HL-60 (cell line): ENCODE results near the gene NDUFV3.
"Not testable (repeated sequence)": the region's sequence is repeated elsewhere in the genome, so short reads cannot be mapped to it uniquely, and the experiment has no call there.

Experiments used
- DNase-seq, 2 experiments: peaks; one replicate each; pipeline ENCODE4 v3.0.0-alpha.2; 2010 to 2020; ENCODE audit warnings: low read depth in 1 of 2, low spot score in 1 of 2
- H3K27ac ChIP-seq: fragments of 250-450 bp; sonication (Bioruptor Pico); replicated peaks from 2 replicates; pipeline ENCODE4 v1.5.1; 2020; ENCODE audit warnings: mild to moderate bottlenecking, moderate library complexity
- H3K27me3 ChIP-seq: fragments of 250-450 bp; sonication (Bioruptor Pico); 2 replicates; pipeline ENCODE4 v1.5.1; 2021; ENCODE audit warnings: mild to moderate bottlenecking, moderate library complexity; ENCODE audit not compliant: insufficient read depth, poor library complexity, severe bottlenecking
- H3K4me3 ChIP-seq: replicated peaks from 2 replicates; pipeline ENCODE4 v1.5.1; 2011; ENCODE audit warnings: mild to moderate bottlenecking, control low read depth, low read length; ENCODE audit not compliant: insufficient read depth
- GABPA ChIP-seq: IDR thresholded peaks from 2 replicates; pipeline ENCODE4 v1.6.1; 2012; ENCODE audit warnings: low read depth
- POLR2AphosphoS5 ChIP-seq: IDR thresholded peaks from 2 replicates; pipeline ENCODE4 v1.6.1; 2012; ENCODE audit warnings: low read depth
- SPI1 ChIP-seq: IDR thresholded peaks from 2 replicates; pipeline ENCODE4 v1.6.1; 2012; ENCODE audit warnings: low read depth, mild to moderate bottlenecking, borderline replicate concordance
- TF ChIP-seq, protein P1 (sequence below): IDR thresholded peaks from 2 replicates; pipeline ENCODE4 v1.6.1; 2012; ENCODE audit warnings: low read depth; ENCODE audit not compliant: insufficient replicate concordance
- TF ChIP-seq, protein P2 (sequence below): IDR thresholded peaks from one replicate; pipeline ENCODE4 v1.5.1; 2011; ENCODE audit warnings: low read length, control low read depth, inconsistent platforms; ENCODE audit not compliant: insufficient read depth

The NDUFV3 gene

DNA sequence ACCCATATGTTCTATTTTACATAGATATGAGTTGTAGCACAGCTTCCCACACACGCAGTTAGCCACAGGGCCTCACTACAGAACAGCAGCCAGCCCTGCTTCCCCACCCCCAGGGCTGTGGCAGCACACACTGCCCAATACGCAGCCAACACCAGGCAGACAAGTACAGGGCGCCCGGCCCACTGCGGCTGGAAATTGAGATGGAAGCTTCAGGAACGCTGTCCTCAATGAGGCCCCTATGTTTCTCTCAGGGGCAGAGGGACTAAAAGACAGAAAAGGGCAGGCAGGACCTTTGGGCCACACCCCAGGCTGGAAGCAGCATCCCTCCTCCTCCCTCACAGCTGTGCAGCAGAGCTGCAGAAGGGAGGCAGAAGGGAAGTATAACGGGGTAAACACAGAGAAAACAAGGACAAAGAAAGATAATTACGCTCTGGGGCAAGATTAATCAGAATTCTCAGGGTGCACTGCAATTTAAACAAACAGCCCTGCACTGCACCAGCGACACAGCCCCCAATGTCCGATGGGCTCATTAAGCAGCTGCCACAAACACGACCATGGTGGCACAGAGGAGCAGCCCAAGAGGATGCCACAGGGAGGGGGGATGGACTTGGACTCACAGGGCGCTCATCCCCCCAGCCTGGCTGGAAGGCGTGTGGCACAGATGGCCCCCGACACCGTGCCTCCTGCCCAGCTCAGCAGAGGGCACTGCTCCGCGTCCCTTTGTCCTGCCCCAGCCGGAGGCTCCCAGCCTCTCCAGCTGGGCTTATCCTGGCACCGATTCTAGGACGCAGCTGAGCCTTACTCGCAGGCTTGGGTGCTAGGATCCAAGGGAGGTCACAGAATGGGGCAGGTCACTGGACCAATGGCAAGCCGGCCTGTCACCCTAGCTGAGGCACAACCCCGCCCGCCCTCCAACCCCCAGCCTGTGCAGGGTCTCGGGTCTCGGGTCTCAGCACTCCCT is 28.0 kb upstream of the NDUFV3 start:
- H3K27me3 ChIP-seq, result no peaks in the 10 kb centered on the region
- H3K27ac ChIP-seq, result no peak overlapping the region
- DNase-seq, result no peak
- H3K4me3 ChIP-seq, result no peak overlapping the region
- no peak for TF ChIP-seq POLR2AphosphoS5
- no peak for TF ChIP-seq GABPA
- TF ChIP-seq SPI1, result no peak
- TF ChIP-seq, protein P1, sequence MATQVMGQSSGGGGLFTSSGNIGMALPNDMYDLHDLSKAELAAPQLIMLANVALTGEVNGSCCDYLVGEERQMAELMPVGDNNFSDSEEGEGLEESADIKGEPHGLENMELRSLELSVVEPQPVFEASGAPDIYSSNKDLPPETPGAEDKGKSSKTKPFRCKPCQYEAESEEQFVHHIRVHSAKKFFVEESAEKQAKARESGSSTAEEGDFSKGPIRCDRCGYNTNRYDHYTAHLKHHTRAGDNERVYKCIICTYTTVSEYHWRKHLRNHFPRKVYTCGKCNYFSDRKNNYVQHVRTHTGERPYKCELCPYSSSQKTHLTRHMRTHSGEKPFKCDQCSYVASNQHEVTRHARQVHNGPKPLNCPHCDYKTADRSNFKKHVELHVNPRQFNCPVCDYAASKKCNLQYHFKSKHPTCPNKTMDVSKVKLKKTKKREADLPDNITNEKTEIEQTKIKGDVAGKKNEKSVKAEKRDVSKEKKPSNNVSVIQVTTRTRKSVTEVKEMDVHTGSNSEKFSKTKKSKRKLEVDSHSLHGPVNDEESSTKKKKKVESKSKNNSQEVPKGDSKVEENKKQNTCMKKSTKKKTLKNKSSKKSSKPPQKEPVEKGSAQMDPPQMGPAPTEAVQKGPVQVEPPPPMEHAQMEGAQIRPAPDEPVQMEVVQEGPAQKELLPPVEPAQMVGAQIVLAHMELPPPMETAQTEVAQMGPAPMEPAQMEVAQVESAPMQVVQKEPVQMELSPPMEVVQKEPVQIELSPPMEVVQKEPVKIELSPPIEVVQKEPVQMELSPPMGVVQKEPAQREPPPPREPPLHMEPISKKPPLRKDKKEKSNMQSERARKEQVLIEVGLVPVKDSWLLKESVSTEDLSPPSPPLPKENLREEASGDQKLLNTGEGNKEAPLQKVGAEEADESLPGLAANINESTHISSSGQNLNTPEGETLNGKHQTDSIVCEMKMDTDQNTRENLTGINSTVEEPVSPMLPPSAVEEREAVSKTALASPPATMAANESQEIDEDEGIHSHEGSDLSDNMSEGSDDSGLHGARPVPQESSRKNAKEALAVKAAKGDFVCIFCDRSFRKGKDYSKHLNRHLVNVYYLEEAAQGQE, result no peak
- TF ChIP-seq, protein P2, sequence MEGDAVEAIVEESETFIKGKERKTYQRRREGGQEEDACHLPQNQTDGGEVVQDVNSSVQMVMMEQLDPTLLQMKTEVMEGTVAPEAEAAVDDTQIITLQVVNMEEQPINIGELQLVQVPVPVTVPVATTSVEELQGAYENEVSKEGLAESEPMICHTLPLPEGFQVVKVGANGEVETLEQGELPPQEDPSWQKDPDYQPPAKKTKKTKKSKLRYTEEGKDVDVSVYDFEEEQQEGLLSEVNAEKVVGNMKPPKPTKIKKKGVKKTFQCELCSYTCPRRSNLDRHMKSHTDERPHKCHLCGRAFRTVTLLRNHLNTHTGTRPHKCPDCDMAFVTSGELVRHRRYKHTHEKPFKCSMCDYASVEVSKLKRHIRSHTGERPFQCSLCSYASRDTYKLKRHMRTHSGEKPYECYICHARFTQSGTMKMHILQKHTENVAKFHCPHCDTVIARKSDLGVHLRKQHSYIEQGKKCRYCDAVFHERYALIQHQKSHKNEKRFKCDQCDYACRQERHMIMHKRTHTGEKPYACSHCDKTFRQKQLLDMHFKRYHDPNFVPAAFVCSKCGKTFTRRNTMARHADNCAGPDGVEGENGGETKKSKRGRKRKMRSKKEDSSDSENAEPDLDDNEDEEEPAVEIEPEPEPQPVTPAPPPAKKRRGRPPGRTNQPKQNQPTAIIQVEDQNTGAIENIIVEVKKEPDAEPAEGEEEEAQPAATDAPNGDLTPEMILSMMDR, result no peak

DNA sequence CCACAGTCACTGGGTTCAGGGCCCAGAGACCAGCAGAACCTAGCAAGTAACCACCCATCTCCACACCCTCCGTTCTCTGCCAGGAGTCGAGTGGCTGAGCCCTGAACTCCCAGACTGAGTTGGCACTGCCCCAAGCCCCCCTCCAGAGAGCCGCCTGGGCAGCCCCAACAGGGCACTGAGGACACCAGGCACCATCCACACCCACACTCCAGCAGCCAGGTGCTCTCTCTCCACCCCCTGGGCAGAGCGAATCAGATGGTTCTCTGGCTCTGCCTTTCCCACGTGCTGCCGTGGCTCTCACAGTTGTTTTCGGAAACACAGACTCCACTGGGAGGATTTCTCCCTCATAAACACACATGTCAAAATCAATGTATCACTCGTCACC is 27.3 kb upstream of the NDUFV3 start:
- TF ChIP-seq POLR2AphosphoS5, result no peak
- TF ChIP-seq, protein P2, result no peak
- TF ChIP-seq, protein P1, result no peak
- no peak overlapping the region for H3K4me3 ChIP-seq
- no peak overlapping the region for H3K27ac ChIP-seq
- no peaks in the 10 kb centered on the region for H3K27me3 ChIP-seq
- DNase-seq, result no peak

DNA sequence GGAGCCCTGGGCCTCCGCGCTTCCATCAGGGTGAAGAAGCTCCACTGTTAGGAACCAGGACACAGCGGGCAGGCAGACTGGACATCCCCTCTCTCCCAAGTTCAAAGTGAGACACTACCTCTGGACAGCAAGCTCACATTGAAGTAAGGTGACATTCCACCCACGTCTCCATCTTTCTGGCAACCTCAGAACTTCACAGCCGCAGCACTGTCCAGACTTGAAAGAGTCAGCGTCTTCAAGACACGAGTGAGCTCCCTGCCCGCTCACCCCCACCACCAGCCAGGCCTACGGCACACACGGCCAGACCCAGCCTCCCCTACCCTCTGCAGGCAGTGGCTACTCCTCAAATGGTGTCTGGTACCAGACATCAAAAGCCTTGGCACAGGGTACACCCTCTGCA is 24.9 kb upstream of the NDUFV3 start:
- no peak overlapping the region for H3K27ac ChIP-seq
- no peak for TF ChIP-seq POLR2AphosphoS5
- no peaks in the 10 kb centered on the region for H3K27me3 ChIP-seq
- no peak overlapping the region for H3K4me3 ChIP-seq
- no peak for DNase-seq

DNA sequence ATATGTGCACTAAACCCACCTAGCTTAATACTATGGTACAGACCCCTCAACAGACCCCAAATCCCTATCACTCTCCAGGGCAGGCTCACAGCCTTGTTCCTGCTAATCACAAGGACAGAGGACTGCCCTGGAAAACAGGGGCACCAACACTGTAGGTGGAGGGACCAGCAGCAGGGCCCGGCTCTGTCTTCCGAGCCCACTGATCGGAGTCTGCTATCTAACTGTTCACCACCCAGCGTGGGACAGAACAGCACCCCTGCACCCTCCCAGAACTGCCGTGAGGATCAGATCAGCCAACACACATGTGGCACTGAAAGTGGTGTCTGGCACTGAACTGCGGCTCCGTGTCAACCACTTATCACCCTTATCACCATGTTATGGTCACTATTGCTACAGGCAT is 20.0 kb upstream of the NDUFV3 start:
- TF ChIP-seq, protein P2, result no peak
- TF ChIP-seq GABPA, result no peak
- no peak for TF ChIP-seq SPI1
- TF ChIP-seq, protein P1, result no peak
- no peak for TF ChIP-seq POLR2AphosphoS5
- H3K27me3 ChIP-seq, result no peaks in the 10 kb centered on the region

DNA sequence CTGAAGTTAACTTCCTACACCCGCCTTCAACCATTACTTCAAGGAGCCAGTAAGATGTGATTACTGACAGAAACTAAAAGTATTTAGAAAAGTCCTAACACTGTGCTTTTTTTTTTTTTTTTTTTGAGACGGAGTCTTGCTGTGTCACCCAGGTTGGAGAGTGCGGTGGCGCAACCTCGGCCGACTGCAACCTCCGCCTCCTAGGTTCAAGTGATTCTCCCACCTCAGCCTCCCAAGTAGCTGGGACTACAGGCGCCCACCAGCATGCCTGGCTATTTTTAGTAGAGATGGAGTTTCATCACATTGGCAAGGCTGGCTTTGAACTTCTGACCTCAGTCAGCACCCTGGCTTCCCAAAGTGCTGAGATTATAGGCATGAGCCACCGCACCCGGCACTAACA is 17.3 kb upstream of the NDUFV3 start:
- H3K27me3 ChIP-seq, DNase-seq, H3K27ac ChIP-seq, H3K4me3 ChIP-seq: not testable (repeated sequence)

More for the DNA sequence above, 20.0 kb upstream of the NDUFV3 start:
- Histone ChIP-seq H3K27ac (no peak overlapping the region), H3K4me3 (no peak overlapping the region)
- no peak for DNase-seq
